Natural killer cell (primary cell): ENCODE results near the gene PEX7. TPM values are rescaled to one million over a fixed set of nuclear protein-coding genes. Genes with fewer than 3 reads are reported as not detected.

ENCODE experiments used
- ATAC-seq, 3 donors: fragments of 150-1000 bp in 2 of 3; fragments of 200-7000 bp in 1 of 3; cut with Tn5 transposase; 1 replicate in 1 of 3; 2 replicates in 2 of 3; pipeline ENCODE4 v1.10.0; 2021; ENCODE audit warnings: mild to moderate bottlenecking in 2 of 3, moderate library complexity in 2 of 3
- DNase-seq, 2 donors: peaks; one replicate each; pipeline versions ENCODE4 v3.0.0 to v3.0.0-alpha.2; 2013 to 2021; ENCODE audit warnings: mixed read lengths in 1 of 2
- H3K27ac ChIP-seq: one replicate; pipeline ENCODE4 v1.5.1; 2013; ENCODE audit warnings: mild to moderate bottlenecking, low read length
- H3K27me3 ChIP-seq: one replicate; pipeline ENCODE4 v1.6.1; 2013; ENCODE audit warnings: low read length; ENCODE audit not compliant: control insufficient read depth, insufficient read depth
- H3K36me3 ChIP-seq: one replicate; pipeline ENCODE4 v1.6.1; 2013; ENCODE audit warnings: low read length; ENCODE audit not compliant: control insufficient read depth, insufficient read depth
- H3K4me1 ChIP-seq: one replicate; pipeline ENCODE4 v1.6.1; 2013; ENCODE audit warnings: low read length; ENCODE audit not compliant: control insufficient read depth, insufficient read depth
- H3K4me3 ChIP-seq: one replicate; pipeline ENCODE4 v1.5.1; 2013; ENCODE audit warnings: low read length
- H3K9me3 ChIP-seq: one replicate; pipeline ENCODE4 v1.6.1; 2013; ENCODE audit warnings: low read length; ENCODE audit not compliant: control insufficient read depth, insufficient read depth
- H3K27ac Mint-ChIP-seq, 2 donors: one replicate each; pipeline ENCODE4 v1.8.0; 2022; ENCODE audit warnings: mild to moderate bottlenecking in 2 of 2, mixed read lengths in 2 of 2, moderate library complexity in 1 of 2
- H3K27me3 Mint-ChIP-seq, 2 donors: one replicate each; pipeline ENCODE4 v1.8.0; 2022; ENCODE audit warnings: low read depth in 2 of 2, mixed read lengths in 2 of 2
- H3K36me3 Mint-ChIP-seq: one replicate; pipeline ENCODE4 v1.8.0; 2022; ENCODE audit warnings: mixed read lengths
- H3K4me1 Mint-ChIP-seq, 2 donors: one replicate each; pipeline ENCODE4 v1.8.0; 2022; ENCODE audit warnings: mixed read lengths in 2 of 2
- H3K4me3 Mint-ChIP-seq: one replicate; pipeline ENCODE4 v1.8.0; 2022; ENCODE audit warnings: mild to moderate bottlenecking, moderate library complexity, mixed read lengths
- H3K9me3 Mint-ChIP-seq, 2 donors: one replicate each; pipeline ENCODE4 v1.8.0; 2022; ENCODE audit warnings: mixed read lengths in 2 of 2
- WGBS: methylation state at CpG from one replicate; pipeline ENCODE4 v1.1.7; 2013; ENCODE audit warnings: missing lambda C conversion rate; ENCODE audit not compliant: insufficient coverage; 5-methylcytosine and 5-hydroxymethylcytosine counted together
- intact Hi-C: fragments of 100-400 bp; cut with micrococcal nuclease; formaldehyde crosslinking; loops from one replicate; pipeline ENCODE4 v1.14.2; 2022
- total RNA-seq, 4 donors: library from RNA; stranded (reverse); fragments of 120-200 nt in 1 of 4; gene quantifications; one replicate each; pipeline versions ENCODE4 v1.2.3 to v1.2.4, GENCODE V29; 2013 to 2022
- TF ChIP-seq, protein P1 (sequence below): fragments of 200-600 bp; IDR thresholded peaks from one replicate; pipeline ENCODE4 v1.8.0; 2022; ENCODE audit warnings: antibody characterized with exemption

The PEX7 gene
- total RNA-seq, 3 donors from 2014 or later (not counting 1 experiment from before 2014, with no cell fraction given) = 2.4 to 3.6 (median 2.5) TPM

DNA sequence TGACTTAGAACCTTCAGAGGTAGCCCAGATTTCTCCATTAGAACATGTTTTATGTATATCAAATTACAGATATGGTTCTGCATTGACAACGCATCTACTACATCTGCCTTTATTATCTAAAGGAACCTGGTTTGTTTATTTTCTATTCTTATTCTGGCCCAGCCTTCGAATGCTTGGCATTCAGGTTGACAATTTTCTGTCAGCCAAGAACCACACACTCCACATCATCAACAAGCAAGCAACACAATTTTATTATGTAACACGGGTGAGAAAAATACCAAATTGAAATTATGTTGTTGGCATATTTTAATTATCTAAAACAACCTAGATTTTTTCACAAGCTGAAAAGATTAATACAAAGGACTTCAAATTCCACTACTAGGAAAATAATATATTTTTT, 44.7 kb upstream of the PEX7 start:
- TF ChIP-seq, protein P1, sequence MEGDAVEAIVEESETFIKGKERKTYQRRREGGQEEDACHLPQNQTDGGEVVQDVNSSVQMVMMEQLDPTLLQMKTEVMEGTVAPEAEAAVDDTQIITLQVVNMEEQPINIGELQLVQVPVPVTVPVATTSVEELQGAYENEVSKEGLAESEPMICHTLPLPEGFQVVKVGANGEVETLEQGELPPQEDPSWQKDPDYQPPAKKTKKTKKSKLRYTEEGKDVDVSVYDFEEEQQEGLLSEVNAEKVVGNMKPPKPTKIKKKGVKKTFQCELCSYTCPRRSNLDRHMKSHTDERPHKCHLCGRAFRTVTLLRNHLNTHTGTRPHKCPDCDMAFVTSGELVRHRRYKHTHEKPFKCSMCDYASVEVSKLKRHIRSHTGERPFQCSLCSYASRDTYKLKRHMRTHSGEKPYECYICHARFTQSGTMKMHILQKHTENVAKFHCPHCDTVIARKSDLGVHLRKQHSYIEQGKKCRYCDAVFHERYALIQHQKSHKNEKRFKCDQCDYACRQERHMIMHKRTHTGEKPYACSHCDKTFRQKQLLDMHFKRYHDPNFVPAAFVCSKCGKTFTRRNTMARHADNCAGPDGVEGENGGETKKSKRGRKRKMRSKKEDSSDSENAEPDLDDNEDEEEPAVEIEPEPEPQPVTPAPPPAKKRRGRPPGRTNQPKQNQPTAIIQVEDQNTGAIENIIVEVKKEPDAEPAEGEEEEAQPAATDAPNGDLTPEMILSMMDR = no peak
- WGBS = 95% methylated on average over 2 of the region's 3 CpGs
- Mint-ChIP-seq H3K27me3 (no peaks in the 10 kb centered on the region), H3K9me3 (no peaks in the 10 kb centered on the region), H3K27ac (no peak overlapping the region), H3K36me3 (no peaks in the 10 kb centered on the region), H3K4me1 (peaks cover 33 to 53% of the 10 kb centered on the region in 2 donors), H3K4me3 (no peak overlapping the region)
- intact Hi-C loops = no loop called here
- H3K4me3 ChIP-seq = no peak overlapping the region
- no peaks in the 10 kb centered on the region for H3K27me3 ChIP-seq
- ATAC-seq (no peak), DNase-seq (no peak)
- H3K36me3 ChIP-seq = no peaks in the 10 kb centered on the region
- H3K27ac ChIP-seq = no peak overlapping the region
- no peaks in the 10 kb centered on the region for H3K9me3 ChIP-seq
- peaks cover 14% of the 10 kb centered on the region for H3K4me1 ChIP-seq

DNA sequence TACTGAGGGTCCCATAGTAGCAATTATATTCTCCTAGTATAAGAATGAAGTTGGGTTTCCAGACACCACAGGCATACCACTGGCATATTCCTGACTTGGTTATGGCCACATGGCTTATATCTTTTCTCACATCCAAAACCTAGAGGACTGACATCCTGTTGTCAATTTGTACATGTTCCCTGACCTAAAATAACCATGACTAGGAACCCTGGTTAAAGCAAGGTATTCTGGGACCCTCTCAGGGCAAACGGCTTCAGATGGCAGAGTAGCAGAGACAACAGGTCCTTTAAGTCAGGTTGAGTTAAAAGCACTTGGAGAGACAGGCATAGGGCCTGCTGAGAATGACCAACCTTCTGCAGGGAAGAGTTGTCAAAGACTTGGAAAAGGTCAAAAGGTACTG, 42.7 kb upstream of the PEX7 start:
- Histone ChIP-seq H3K36me3 (no peaks in the 10 kb centered on the region), H3K9me3 (no peaks in the 10 kb centered on the region), H3K27ac (no peak overlapping the region), H3K27me3 (no peaks in the 10 kb centered on the region), H3K4me1 (peaks cover 19% of the 10 kb centered on the region), H3K4me3 (no peak overlapping the region)
- intact Hi-C loops = no loop called here
- no peaks in the 10 kb centered on the region for H3K9me3 Mint-ChIP-seq
- WGBS = 53% methylated on average over 1 of the region's 1 CpG
- H3K27me3 Mint-ChIP-seq = no peaks in the 10 kb centered on the region
- peaks cover 32 to 59% of the 10 kb centered on the region in 2 donors for H3K4me1 Mint-ChIP-seq
- TF ChIP-seq, protein P1 = no peak
- H3K4me3 Mint-ChIP-seq = no peak overlapping the region
- DNase-seq (no peak), ATAC-seq (no peak)
- H3K36me3 Mint-ChIP-seq = no peaks in the 10 kb centered on the region
- H3K27ac Mint-ChIP-seq = peak overlapping the region; percentile 56 to 96

DNA sequence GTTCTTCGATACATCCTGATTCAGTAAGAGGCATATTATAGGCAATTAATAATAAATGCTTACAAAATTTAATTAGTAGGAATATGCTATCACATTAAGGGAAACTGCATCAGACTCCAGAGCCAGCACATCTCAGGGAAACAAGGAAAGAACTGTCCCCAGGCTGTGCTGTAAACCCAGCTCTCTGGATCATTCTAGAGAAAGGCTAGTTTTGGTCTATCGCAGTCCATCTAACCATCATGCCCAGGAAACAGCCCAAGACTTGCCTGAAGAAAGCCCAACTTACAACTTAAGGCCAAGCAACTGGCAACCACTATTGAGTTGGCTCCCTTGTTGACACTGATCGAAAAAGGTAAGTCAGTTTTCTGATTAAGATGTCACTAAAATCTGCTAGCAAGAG, 41.4 kb upstream of the PEX7 start:
- Mint-ChIP-seq H3K4me3 (no peak overlapping the region), H3K36me3 (no peaks in the 10 kb centered on the region), H3K27me3 (no peaks in the 10 kb centered on the region), H3K27ac (peak overlapping the region in 1 of 2 donors; percentile 96), H3K4me1 (peaks cover 41 to 67% of the 10 kb centered on the region in 2 donors), H3K9me3 (no peaks in the 10 kb centered on the region)
- no peaks in the 10 kb centered on the region for H3K27me3 ChIP-seq
- TF ChIP-seq, protein P1 = no peak
- H3K4me1 ChIP-seq = peaks cover 31% of the 10 kb centered on the region
- ATAC-seq (no peak), DNase-seq (no peak)
- 96% methylated on average over 2 of the region's 3 CpGs for WGBS
- H3K4me3 ChIP-seq = no peak overlapping the region
- H3K27ac ChIP-seq = no peak overlapping the region
- no peaks in the 10 kb centered on the region for H3K9me3 ChIP-seq
- intact Hi-C loops = no loop called here
- no peaks in the 10 kb centered on the region for H3K36me3 ChIP-seq
